ENCODE data around the gene TEX14. TPM values are rescaled to one million over a fixed set of nuclear protein-coding genes. Genes with fewer than 3 reads are reported as not detected.

TEX14 gene
- total RNA-seq, 4 donors from 2014 or later: 0.27 TPM; not detected in 3

GRCh38 chr17:58710948-58711552 lies 19.2 kb upstream of the TEX14 start:
- no peaks in the 10 kb centered on the region for H3K27me3 ChIP-seq
- no peaks in the 10 kb centered on the region for H3K9me3 ChIP-seq
- peak; percentile 10 for DNase-seq
- WGBS, 2 donors (ENCODE audit: low coverage in 1 of 2): 53 to 67% methylated on average over 3 to 4 of the region's 4 CpGs
- no peak overlapping the region for H3K27ac ChIP-seq
- H3K36me3 ChIP-seq: no peaks in the 10 kb centered on the region
- intact Hi-C loops (cut with DNase I; ENCODE audit: low total_unique reads): loop anchor here (5.0 kb wide), 1 partner anchor 291 kb away; no protein-coding TSS in a partner anchor
- TF ChIP-seq, protein P1, sequence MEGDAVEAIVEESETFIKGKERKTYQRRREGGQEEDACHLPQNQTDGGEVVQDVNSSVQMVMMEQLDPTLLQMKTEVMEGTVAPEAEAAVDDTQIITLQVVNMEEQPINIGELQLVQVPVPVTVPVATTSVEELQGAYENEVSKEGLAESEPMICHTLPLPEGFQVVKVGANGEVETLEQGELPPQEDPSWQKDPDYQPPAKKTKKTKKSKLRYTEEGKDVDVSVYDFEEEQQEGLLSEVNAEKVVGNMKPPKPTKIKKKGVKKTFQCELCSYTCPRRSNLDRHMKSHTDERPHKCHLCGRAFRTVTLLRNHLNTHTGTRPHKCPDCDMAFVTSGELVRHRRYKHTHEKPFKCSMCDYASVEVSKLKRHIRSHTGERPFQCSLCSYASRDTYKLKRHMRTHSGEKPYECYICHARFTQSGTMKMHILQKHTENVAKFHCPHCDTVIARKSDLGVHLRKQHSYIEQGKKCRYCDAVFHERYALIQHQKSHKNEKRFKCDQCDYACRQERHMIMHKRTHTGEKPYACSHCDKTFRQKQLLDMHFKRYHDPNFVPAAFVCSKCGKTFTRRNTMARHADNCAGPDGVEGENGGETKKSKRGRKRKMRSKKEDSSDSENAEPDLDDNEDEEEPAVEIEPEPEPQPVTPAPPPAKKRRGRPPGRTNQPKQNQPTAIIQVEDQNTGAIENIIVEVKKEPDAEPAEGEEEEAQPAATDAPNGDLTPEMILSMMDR (IDR thresholded peaks at IDR 0.05): peak; percentile 62 to 73 (median 64)
- no peak for TF ChIP-seq POLR2AphosphoS5 (IDR thresholded peaks at IDR 0.05)
- no peak for TF ChIP-seq POLR2A (IDR thresholded peaks at IDR 0.05)
- no peak for TF ChIP-seq EP300 (IDR thresholded peaks at IDR 0.05; ENCODE audit: low read depth)
- H3K4me3 ChIP-seq: no peak overlapping the region
- no peaks in the 10 kb centered on the region for H3K4me1 ChIP-seq
- in situ Hi-C loops (cut with MboI; ENCODE audit: low pct_ligation_motif_present in 1 of 4, low pct_unique_long_range_greater_than_20kb in 1 of 4, low sequenced_read_pairs in 3 of 4): loop anchor here in 3 of 4 donors (5.0 to 10.0 kb wide), 4 partner anchors 186 to 304 kb away; no protein-coding TSS in a partner anchor

DNA sequence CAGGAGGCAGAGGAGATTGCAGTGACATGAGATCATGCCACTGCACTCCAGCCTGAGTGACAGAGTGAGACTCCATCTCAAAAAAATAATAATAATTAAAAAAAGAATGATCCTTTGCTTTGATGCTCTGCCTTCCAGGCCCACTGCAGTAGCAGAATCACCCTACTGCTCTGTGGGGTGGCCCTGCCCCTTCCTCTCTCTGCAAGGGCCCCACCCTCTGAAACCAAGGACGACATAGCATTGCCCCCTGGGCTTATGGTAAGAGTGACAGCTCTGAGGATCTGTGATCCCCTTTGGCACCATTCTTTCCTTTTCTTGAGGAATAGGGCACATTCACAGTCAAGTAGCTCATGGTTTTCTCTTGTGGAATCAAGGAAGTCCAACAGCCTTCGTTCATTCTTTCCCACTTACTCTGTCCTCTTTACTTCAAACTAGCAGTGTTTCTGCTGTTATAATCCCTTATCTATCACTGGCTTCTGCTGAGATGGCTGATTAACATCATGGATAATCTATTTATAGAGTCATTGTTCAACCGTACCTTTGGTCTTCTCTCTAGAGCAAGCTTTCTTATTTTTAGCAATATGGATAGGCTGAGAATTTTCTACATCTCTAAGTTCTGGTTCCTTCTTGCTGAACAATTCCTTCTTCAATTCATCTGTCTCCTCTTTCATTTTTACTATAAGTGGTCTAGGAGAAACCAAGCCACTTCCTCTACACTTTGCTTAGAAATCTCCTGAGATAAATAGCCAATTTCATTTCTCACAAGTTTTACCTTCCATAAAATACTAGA lies 14.7 kb upstream of the TEX14 start:
- no peaks in the 10 kb centered on the region for H3K9me3 ChIP-seq
- no peak overlapping the region for H3K4me3 ChIP-seq
- intact Hi-C loops (cut with DNase I; ENCODE audit: low total_unique reads) (no loop called here), in situ Hi-C loops (cut with MboI; ENCODE audit: low pct_ligation_motif_present in 1 of 4, low pct_unique_long_range_greater_than_20kb in 1 of 4, low sequenced_read_pairs in 3 of 4) (loop anchor here in 1 of 4 donors (10.0 kb wide), 1 partner anchor 298 kb away; no protein-coding TSS in a partner anchor)
- 69 to 72% methylated on average over 3 of the region's 3 CpGs for WGBS, 2 donors (ENCODE audit: low coverage in 1 of 2)
- TF ChIP-seq POLR2A (IDR thresholded peaks at IDR 0.05): no peak
- H3K27me3 ChIP-seq: no peaks in the 10 kb centered on the region
- DNase-seq: no peak
- H3K36me3 ChIP-seq: no peaks in the 10 kb centered on the region
- H3K27ac ChIP-seq: no peak overlapping the region
- H3K4me1 ChIP-seq: no peaks in the 10 kb centered on the region

DNA sequence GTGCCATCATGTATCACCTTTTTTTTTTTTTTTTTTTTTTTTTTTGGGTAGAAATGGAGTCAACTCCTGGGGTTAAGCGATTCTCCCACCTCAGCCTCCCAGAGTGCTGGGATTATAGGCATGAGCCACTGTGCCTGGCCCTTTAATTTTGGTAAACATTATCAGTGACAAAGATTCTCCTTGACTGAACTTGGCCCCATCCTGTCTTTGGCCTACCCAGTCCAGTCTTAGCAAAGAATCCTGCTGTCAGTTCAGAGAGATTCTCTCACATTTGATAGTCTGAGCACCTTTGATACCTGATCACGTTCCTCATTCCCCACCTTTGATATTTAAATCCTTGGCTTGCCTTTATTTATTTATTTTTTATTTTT lies 12.1 kb upstream of the TEX14 start:
- Histone ChIP-seq H3K9me3 (no peaks in the 10 kb centered on the region), H3K4me3 (no peak overlapping the region), H3K27ac (no peak overlapping the region), H3K4me1 (no peaks in the 10 kb centered on the region), H3K36me3 (no peaks in the 10 kb centered on the region), H3K27me3 (no peaks in the 10 kb centered on the region)
- no peak for TF ChIP-seq EP300 (IDR thresholded peaks at IDR 0.05; ENCODE audit: low read depth)
- no peak for TF ChIP-seq POLR2AphosphoS5 (IDR thresholded peaks at IDR 0.05)
- TF ChIP-seq, protein P1 (IDR thresholded peaks at IDR 0.05): no peak
- no peak for TF ChIP-seq POLR2A (IDR thresholded peaks at IDR 0.05)
- intact Hi-C loops (cut with DNase I; ENCODE audit: low total_unique reads): no loop called here
- no peak for DNase-seq
- in situ Hi-C loops (cut with MboI; ENCODE audit: low pct_ligation_motif_present in 1 of 4, low pct_unique_long_range_greater_than_20kb in 1 of 4, low sequenced_read_pairs in 3 of 4): loop anchor here in 1 of 4 donors (10.0 kb wide), 1 partner anchor 301 kb away; no protein-coding TSS in a partner anchor
- WGBS, 2 donors (ENCODE audit: low coverage in 1 of 2): 88 to 91% methylated on average over 1 to 2 of the region's 2 CpGs

DNA sequence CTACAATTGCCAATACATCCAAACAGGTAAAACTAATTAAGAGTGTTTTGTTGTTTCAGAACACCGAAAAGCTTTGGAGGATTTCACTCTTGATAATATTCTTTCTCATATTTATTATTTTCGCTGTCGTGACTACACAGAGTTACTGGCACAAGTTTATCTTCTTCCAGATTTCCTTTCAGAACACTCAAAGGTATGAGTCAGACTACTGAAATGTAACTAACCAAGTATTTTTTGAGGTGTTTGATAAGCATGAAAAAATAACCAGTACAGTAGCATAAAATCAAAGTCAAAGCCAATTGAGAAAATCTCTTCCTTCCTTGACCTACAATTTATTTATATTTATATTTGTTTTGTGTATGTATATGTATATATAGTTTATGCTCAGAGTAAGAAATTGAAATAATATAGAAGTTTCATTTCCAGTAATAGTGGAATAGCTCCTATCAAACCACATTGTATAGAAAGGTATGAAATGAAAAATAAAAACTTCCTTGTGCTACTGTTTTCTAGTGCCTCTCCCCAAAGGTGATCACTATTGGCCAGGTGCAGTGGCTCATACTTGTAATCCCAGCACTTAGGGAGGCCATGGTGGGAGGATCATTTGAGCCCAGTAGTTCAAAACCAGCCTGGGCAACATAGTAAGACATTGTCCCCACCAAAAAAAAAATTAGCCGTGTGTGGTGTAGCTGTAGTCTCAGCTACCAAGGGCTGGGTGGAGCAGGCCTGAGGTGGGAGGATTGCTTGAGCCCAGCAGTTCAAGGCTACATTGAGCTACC lies 11.5 kb upstream of the TEX14 start:
- no peak overlapping the region for H3K4me3 ChIP-seq
- H3K36me3 ChIP-seq: no peaks in the 10 kb centered on the region
- no peaks in the 10 kb centered on the region for H3K4me1 ChIP-seq
- intact Hi-C loops (cut with DNase I; ENCODE audit: low total_unique reads) (no loop called here), in situ Hi-C loops (cut with MboI; ENCODE audit: low pct_ligation_motif_present in 1 of 4, low pct_unique_long_range_greater_than_20kb in 1 of 4, low sequenced_read_pairs in 3 of 4) (loop anchor here in 1 of 4 donors (10.0 kb wide), 1 partner anchor 301 kb away; no protein-coding TSS in a partner anchor)
- no peak for DNase-seq
- no peaks in the 10 kb centered on the region for H3K27me3 ChIP-seq
- no peaks in the 10 kb centered on the region for H3K9me3 ChIP-seq
- 74 to 79% methylated on average over 3 to 4 of the region's 4 CpGs for WGBS, 2 donors (ENCODE audit: low coverage in 1 of 2)
- TF ChIP-seq POLR2A (IDR thresholded peaks at IDR 0.05) (no peak), EP300 (IDR thresholded peaks at IDR 0.05; ENCODE audit: low read depth) (no peak), POLR2AphosphoS5 (IDR thresholded peaks at IDR 0.05) (no peak)
- TF ChIP-seq, protein P1 (IDR thresholded peaks at IDR 0.05): no peak
- H3K27ac ChIP-seq: no peak overlapping the region

Measured in transverse colon (tissue), 4 donors.